HG03196 (cell line): ENCODE results near the gene DPP10.

Source experiments
- ATAC-seq: cut with Tn5 transposase; IDR thresholded peaks from one replicate; pipeline ENCODE4 v1.9.1; 2021; ENCODE audit not compliant: unreplicated experiment

Gene DPP10

GRCh38 chr2:114580691-114581090 lies 138.2 kb downstream of the DPP10 start:
- no peak for ATAC-seq

DNA sequence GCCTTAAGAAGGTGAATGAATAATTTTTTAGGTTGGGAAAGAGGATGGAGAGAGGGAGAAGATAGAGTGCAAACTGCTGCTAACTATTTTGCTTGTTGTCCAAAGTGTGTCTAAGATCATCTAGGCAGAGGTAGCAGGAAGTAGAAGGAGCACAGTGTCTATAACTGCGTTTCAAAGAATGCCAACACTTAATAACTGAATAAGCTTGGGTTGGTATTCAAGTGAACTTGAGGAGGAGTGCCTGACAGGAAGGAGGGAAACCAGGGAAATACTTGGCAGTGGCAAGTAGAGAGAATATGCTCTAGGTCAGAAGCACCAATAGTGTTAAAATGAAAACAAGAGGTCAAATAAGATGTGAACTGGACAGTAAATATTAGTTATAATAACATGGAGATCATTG lies 155.9 kb downstream of the DPP10 start:
- ATAC-seq: no peak

GRCh38 chr2:114609203-114609602 lies 166.8 kb downstream of the DPP10 start:
- ATAC-seq: no peak

DNA sequence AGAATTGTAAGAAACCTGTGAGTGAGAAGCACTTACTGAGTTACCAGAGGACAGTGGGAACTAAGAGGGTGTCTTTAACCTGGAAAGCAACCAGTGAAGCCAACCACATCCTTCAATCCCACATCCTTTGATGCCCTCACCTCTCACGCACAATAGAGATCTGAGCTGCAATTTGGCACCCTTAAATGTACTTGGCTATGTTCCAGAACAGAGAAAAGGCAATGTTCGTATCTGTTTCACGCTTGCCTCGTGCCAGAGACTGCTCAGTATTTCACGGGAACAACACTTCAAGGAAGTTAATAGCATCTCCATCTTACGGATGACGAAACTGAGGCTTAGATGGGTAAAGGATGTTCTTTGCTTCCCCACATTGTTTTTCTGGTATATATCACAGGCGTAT lies 167.4 kb downstream of the DPP10 start:
- ATAC-seq: no peak

DNA sequence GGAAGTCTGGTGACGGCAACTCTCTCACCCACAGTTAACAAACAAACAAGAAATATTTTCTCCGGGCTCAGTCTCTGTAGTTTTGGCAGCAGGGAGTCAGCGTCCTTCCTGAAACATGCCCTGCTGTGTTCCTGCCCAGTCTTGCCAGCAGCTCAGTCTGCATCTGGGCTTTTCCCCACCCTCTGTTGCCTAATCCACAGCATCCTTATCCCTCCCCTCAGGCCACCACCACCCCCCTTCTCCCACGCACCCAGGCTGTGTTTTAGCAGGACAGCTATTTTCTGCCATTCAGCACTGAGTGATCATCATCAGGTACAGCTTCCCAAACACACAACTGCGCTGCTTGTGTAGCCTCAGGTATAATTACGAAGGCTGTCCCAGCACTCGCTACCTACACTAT lies 168.2 kb downstream of the DPP10 start:
- no peak for ATAC-seq

DNA sequence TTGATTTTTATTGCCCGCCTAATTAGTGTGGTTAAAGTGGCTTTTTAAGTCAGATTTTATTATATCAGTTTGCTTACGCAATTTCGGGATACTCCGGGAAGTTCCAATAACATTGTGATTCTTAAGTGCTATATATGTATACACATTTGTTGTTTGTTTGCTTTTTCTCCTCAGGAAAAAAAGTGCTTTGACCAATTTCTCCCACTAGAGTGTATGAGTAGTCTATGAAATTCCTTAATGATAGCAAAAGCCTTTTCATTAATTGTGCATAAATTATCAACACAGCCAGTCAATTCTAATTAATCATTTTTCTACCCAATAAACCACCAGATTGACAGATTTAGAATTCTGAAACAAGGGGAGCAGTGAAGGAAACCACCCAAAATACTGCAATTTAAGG lies 172.2 kb downstream of the DPP10 start:
- no peak for ATAC-seq

DNA sequence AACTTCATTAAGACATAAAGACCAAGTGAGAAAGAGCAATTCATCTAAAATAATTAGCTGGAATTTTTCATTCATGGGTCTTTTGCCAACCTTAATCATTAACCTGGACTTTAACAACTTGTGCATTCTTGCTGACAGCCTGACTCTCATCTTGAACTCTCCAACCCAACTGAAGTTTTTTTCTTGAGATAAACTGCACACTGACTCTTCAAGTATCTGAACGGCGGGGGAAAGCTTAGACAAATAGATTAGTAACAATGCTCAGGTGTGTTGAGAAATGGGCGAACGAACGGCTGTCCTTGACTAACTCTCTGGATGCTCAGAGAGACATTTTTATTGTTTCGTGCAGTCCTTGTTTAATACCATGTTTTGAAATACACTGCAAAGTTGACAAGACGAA lies 186.0 kb downstream of the DPP10 start:
- no peak for ATAC-seq

- ATAC-seq: no peak
Observed at GRCh38 chr2:114631146-114631545, 188.7 kb downstream of the DPP10 start.

- ATAC-seq: no peak
Observed at GRCh38 chr2:114642166-114642770, 199.8 kb downstream of the DPP10 start.

DNA sequence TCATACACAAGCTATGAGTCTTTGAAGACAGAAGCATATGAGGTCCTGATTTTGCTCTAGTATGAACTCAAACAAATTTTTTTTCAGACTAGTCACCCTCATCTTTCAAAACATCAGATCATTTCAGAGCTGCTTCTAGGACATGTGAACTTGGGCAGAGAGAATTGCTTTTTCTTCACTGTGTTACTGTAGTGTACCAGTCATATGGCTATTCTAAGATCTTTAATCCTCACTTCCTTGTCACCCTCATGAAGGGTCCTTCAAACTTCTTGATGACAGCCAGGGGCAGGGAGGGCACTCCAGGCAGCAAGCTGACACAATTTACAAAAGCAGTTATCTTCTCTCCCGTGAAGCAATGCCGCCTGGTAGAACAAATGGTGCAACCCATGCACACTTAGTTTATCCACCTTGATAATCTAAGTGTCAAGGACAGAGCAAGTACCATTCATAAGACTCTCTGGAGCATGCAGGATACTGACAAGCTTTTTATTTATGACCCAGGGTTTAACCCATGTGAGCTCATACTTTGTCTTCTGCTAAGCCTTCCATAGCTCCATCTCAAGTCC lies 200.6 kb downstream of the DPP10 start:
- no peak for ATAC-seq

DNA sequence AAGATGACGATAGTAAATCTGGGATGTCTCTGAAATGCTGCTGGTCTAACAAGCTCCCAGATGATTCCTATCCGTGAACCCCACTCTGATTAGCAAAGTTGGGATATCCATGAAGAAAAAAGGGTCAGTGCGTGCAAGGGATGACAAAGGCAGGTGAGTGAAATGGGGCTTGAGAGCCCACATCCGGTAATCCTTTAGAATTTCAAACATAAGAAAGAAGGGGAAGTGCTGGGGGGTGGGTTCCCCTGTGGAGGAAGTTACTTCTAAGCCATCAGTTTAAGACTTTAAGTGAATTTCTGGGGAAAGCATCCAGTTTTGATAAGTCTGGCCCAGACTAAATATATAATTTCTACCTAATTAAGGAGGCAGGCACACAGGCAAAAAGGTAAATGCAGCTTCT lies 209.5 kb downstream of the DPP10 start:
- ATAC-seq: no peak

DNA sequence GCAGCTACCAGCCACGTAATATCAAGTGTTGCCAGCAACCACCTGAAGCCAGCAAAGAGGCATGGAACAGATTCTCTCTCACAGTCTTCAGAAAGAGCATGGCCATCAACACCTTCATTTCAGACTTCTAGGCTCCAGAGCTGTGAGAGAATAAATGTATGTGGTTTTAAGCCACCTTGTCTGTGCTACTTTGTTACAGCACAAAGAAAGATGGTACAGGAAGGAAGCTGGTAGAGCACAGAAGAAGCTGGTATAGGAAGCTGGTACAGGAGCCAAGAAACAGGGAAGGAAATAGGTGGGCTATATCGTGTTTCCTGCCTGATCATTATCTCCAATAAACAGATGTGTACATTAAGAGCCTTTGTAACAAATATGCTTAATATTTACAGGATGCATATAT lies 217.4 kb downstream of the DPP10 start:
- ATAC-seq: no peak

DNA sequence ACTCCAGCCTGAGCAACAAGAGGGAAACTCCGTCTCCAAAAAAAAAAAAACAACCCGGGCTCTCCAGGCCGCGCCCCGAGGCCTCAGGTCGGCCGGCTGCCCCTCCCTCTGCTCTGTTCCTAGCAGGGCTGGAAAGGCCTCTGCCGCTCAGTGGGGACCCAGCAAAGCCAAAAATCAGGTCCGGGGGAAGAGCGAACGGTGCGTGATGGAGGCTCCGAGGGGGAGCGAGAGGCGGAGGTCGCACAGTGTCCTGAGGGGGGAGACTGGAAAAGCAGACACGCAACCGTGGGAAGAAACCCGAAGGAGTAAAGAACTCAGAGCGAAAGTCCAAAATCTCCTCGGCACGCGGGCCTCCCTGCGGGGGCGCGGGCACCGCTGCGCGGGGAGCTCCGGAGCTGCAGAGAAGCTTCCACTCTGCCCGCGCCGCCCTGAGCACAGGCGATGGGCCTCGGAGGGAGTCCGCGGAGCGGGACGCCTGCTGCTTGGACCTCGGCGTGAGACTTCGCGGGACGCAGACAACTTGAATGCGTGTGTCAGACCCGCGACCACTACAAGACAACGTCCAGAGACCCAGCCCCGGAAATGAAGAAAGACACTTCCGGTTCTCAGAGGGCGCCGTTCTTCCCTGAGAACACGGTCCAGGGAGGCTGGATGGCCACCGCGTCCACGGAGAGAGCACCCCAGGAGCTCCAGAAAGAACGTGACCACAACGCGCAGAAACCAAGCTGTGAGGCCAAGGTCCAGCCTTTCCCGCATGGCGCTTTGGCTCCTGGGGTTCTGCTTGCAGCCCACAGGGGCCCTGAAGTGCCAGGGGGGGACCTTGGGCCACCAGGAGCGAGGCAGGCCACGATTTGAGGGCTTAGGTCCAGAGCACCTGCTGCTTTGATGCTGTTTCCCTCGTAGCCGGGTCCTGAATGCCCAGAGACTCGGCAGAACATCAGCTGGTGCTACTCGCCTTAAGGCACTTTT lies 219.8 kb downstream of the DPP10 start:
- no peak for ATAC-seq

DNA sequence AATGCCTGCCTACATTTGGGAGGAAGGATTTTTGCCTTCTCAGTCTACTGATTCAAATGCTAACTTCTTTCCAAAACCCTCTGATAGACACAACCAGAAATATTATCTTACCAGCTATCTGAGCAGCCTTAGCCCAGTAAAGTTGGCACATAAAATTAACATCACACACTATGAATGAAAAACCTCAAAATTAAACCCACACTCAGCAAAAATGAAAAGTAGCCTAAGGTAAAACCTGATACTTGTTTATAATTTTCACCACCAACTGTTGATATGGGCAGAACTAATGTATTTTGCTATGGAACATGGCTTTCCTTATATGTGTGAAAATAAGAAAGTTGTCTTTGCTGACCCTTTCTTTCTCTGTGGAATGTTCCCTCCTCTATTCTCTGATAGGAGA lies 226.0 kb downstream of the DPP10 start:
- no peak for ATAC-seq

DNA sequence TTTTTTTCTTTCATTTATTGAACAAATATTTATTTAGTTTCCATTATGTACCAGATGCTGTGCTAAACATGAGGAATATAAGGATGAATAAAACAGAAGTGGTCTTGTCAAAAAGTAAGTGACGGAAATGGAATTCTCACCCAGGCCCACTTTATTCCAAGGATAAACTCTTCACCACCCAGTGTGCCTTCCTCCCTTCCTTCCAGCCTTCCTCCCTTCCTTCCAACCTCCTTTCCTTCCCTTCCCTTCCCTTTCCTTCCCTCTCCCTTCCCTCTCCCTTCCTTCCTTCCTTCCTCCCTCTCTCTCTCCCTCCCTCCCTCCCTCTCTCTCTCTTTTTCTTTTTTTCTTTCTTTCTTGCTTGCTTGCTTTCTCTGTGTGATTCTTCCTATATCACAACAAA lies 240.8 kb downstream of the DPP10 start:
- ATAC-seq: no peak

DNA sequence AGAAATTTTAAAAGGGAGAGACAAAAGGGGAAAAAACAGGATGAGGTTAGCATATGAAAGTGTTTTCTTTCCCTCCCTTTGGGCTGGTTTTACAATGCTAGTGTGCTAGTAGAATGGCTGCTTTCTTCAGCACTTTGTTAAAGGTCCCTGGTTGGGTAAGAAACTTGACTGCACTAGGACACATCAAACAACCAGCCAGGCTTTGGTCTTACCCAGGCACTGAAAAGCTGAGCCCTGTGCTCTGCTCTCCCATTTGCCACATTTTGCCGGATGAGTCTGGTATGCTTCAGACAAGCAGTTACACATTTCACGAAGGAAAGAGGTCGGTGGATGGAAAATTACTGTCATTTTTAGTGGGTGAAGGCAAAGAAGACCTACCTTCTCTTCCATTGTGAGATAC lies 242.0 kb downstream of the DPP10 start:
- ATAC-seq: no peak

DNA sequence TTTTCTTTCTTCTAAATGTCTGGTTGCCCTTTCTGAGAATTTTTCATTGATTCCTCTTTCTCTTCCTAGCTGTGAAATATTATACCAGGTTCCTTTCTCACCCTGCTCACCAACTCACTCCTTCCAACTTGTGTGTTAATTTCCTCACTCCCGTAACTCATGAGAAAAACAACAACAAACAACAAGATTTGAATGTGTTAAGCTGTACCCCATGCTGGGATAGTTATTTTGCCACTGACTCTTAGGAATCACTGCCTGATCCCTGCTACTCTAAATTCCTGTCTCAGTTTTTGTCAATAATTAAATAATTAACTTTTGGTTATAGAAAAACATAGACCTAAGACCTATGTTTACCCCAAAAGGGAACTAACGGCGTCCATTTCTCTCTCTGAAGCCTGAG lies 242.7 kb downstream of the DPP10 start:
- no peak for ATAC-seq

DNA sequence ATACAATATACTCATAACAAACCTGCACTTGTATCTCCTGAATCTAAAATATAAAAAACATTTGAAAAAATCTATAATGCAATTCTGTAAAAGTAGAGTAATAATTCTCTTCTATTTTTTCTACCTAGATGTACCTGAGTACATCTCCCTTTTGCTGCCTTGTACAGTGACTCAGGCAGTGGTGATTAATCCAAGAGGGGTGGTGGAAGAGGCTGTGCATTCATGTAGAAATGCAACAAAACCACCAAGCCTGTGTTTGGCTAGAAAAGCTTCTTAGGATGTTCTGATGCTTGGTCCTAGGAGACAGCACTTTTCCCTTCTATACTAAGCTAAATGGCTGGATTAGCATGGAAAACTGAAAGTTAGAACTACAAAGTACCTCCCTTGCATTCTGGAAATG lies 245.8 kb downstream of the DPP10 start:
- ATAC-seq: no peak

DNA sequence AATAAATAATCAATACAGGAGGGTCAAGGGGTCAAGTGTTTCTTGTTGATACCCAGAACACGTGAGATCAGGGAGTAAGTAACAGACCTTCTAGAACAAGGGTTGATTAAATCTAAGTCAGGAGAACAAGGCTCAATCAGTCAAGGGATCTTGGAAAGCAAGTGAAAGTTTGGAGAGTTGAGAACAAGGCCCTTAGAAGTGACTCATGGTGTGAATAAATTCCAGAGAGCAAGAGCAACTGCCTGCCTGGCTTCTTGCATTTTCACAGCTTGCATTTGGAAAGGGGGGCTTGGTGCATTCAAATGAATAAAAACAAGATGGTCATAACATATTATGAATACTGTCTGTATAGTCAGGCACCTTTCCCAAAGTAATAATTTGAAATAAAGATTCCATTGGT lies 256.1 kb downstream of the DPP10 start:
- no peak for ATAC-seq

GRCh38 chr2:114699423-114699944 lies 257.0 kb downstream of the DPP10 start:
- no peak for ATAC-seq

DNA sequence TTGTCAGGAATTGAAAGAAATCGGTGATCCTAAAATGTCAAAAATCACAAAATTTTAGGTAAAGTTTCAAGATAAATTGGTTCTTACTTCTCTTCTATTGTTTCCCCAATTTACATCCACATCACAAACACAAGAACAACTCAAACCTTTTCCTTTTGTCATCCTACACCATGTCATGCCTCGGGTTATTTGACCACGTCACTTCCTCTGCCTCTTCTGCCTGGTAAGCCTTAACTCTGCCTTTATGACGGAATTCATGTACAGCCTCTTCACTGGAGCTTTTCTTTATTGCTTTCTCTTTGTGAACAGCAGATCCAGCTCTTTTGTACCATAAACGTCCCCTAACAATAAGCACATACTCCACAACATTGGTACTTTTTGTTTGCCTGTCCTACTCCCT lies 258.0 kb downstream of the DPP10 start:
- ATAC-seq: no peak
